ENCODE data around the gene ACO2. TPM values are rescaled to one million over a fixed set of nuclear protein-coding genes. Genes with fewer than 3 reads are reported as not detected.

ACO2 gene
- total RNA-seq, 1 donor from 2014 or later: 69.9 TPM

GRCh38 chr22:41540365-41540764 lies 71.4 kb downstream of the ACO2 start:
- no peak overlapping the region for H3K27ac Mint-ChIP-seq
- H3K36me3 Mint-ChIP-seq: peaks cover 4% of the 10 kb centered on the region
- TF ChIP-seq, protein P1, sequence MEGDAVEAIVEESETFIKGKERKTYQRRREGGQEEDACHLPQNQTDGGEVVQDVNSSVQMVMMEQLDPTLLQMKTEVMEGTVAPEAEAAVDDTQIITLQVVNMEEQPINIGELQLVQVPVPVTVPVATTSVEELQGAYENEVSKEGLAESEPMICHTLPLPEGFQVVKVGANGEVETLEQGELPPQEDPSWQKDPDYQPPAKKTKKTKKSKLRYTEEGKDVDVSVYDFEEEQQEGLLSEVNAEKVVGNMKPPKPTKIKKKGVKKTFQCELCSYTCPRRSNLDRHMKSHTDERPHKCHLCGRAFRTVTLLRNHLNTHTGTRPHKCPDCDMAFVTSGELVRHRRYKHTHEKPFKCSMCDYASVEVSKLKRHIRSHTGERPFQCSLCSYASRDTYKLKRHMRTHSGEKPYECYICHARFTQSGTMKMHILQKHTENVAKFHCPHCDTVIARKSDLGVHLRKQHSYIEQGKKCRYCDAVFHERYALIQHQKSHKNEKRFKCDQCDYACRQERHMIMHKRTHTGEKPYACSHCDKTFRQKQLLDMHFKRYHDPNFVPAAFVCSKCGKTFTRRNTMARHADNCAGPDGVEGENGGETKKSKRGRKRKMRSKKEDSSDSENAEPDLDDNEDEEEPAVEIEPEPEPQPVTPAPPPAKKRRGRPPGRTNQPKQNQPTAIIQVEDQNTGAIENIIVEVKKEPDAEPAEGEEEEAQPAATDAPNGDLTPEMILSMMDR (IDR thresholded peaks at IDR 0.05; ENCODE audit: unreplicated experiment): no peak
- H3K4me1 Mint-ChIP-seq: peaks cover 31% of the 10 kb centered on the region
- no peaks in the 10 kb centered on the region for H3K27me3 Mint-ChIP-seq (ENCODE audit: low read depth)
- no peak for DNase-seq (ENCODE audit: low spot score in 2 of 2, unreplicated experiment in 2 of 2)
- H3K9me3 Mint-ChIP-seq: no peaks in the 10 kb centered on the region
- H3K4me3 Mint-ChIP-seq: no peak overlapping the region

GRCh38 chr22:41541484-41541883 lies 72.6 kb downstream of the ACO2 start:
- Mint-ChIP-seq H3K4me1 (peaks cover 35% of the 10 kb centered on the region), H3K27me3 (ENCODE audit: low read depth) (no peaks in the 10 kb centered on the region), H3K27ac (no peak overlapping the region), H3K9me3 (no peaks in the 10 kb centered on the region), H3K36me3 (peaks cover 4% of the 10 kb centered on the region), H3K4me3 (peak overlapping the region; percentile 24)
- DNase-seq (ENCODE audit: low spot score in 2 of 2, unreplicated experiment in 2 of 2): no peak
- TF ChIP-seq, protein P1 (IDR thresholded peaks at IDR 0.05; ENCODE audit: unreplicated experiment): no peak

DNA sequence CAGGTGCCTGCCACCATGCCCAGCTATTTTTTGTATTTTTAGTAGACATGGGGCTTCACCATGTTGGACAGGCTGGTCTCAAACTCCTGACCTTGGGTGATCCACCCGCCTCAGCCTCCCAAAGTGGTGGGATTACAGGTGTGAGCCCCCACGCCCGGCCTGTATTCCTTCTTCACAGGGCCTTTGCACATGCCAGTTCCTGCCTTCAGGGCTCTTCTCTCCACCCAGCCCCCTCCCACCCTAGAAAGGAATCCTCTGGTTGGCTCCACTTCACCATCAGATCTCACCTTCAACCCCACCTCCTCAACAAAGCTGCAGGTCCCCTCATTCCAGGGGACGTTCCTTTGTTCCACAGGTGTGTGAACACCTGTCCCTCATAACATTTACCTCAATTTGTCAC lies 73.3 kb downstream of the ACO2 start:
- peaks cover 4% of the 10 kb centered on the region for H3K36me3 Mint-ChIP-seq
- no peak for DNase-seq (ENCODE audit: low spot score in 2 of 2, unreplicated experiment in 2 of 2)
- H3K9me3 Mint-ChIP-seq: no peaks in the 10 kb centered on the region
- H3K4me1 Mint-ChIP-seq: peaks cover 35% of the 10 kb centered on the region
- TF ChIP-seq, protein P1 (IDR thresholded peaks at IDR 0.05; ENCODE audit: unreplicated experiment): no peak
- H3K27ac Mint-ChIP-seq: no peak overlapping the region
- H3K27me3 Mint-ChIP-seq (ENCODE audit: low read depth): no peaks in the 10 kb centered on the region
- peak overlapping the region; percentile 95 for H3K4me3 Mint-ChIP-seq

- Mint-ChIP-seq H3K4me3 (peak within 1 kb of the TSS; percentile 95), H3K9me3 (no peaks in the 10 kb centered on the region), H3K27ac (peak within 1 kb of the TSS; percentile 97), H3K27me3 (ENCODE audit: low read depth) (no peaks in the 10 kb centered on the region), H3K36me3 (peaks cover 4% of the 10 kb centered on the region), H3K4me1 (peaks cover 35% of the 10 kb centered on the region)
- TF ChIP-seq, protein P1 (IDR thresholded peaks at IDR 0.05; ENCODE audit: unreplicated experiment): peak; percentile 42
- DNase-seq (ENCODE audit: low spot score in 2 of 2, unreplicated experiment in 2 of 2): peak; percentile 97 to 98
These were observed 75.1 kb downstream of the ACO2 start, which contains the start of gene POLR3H for GRCh38 chr22:41543854-41544670. POLR3H (minus strand) TSS chr22:41544470; CDS start chr22:41544101, 369 bp downstream.

DNA sequence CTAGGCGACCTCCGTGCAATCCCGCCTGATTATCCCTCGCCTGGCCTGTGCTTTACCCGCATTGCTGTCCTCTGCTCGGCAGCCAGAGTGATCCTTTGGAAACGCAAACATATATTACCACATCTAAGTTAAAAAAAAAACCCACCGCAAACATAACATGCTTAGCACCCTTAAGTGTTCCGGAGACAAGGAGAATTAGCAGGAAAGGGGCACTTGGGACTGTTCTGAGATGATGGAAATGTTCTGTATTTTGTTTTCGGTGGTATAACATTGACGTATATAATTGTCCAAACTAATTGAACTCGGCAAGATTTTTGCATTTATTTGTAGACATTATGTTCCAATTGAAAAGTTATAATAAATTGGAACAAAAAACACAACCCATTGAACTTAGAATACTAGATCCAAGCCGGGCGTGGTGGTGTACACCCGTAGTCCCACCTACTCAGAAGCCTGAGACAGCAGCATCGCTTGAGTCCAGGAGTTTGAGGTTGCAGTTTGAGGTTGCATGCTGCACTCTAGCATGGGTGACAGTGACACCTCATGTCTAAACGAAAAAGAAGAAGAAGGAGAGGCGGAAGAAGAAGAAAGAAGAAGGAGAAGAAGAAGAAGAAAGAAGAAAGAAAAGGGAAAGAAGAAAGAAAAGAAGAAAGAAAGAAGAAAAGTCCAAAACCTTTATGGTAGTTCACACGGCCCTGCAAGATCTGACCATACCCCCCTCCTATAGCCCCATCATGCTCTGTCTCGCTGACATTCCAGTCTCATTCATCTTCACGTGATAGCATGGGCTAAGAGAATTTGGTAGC lies 76.0 kb downstream of the ACO2 start:
- peaks cover 35% of the 10 kb centered on the region for H3K4me1 Mint-ChIP-seq
- no peak for DNase-seq (ENCODE audit: low spot score in 2 of 2, unreplicated experiment in 2 of 2)
- no peaks in the 10 kb centered on the region for H3K27me3 Mint-ChIP-seq (ENCODE audit: low read depth)
- TF ChIP-seq, protein P1 (IDR thresholded peaks at IDR 0.05; ENCODE audit: unreplicated experiment): no peak
- H3K36me3 Mint-ChIP-seq: peaks cover 2% of the 10 kb centered on the region
- H3K4me3 Mint-ChIP-seq: peak overlapping the region; percentile 95
- peak overlapping the region; percentile 97 for H3K27ac Mint-ChIP-seq
- H3K9me3 Mint-ChIP-seq: no peaks in the 10 kb centered on the region
